VCaP (cell line): ENCODE data around the gene SEC14L5.

Experiments used
- H3K27ac ChIP-seq: fragments of 450-650 bp; 2 replicates; pipeline ENCODE4 v1.5.1; 2017
- CTCF ChIP-seq: fragments of 450-650 bp; conservative IDR thresholded peaks from 2 replicates; pipeline ENCODE4 v1.5.1; 2017; ENCODE audit warnings: mild to moderate bottlenecking, moderate library complexity

Gene SEC14L5

GRCh38 chr16:5062051-5062450, 103.9 kb downstream of the SEC14L5 start:
- TF ChIP-seq CTCF: no peak
- H3K27ac ChIP-seq: no peak overlapping the region

- no peak overlapping the region for H3K27ac ChIP-seq
- no peak for TF ChIP-seq CTCF
These were observed 104.9 kb downstream of the SEC14L5 start for GRCh38 chr16:5062790-5063765.

- TF ChIP-seq CTCF: no peak
- H3K27ac ChIP-seq: no peak overlapping the region
These were observed 106.8 kb downstream of the SEC14L5 start for GRCh38 chr16:5064915-5065314.

- H3K27ac ChIP-seq: no peak overlapping the region; the same call in 1 of the 2 replicates
- no peak for TF ChIP-seq CTCF
These were observed 107.2 kb downstream of the SEC14L5 start for GRCh38 chr16:5065326-5065725.

- TF ChIP-seq CTCF: no peak
- H3K27ac ChIP-seq: no peak within 1 kb of the TSS; the same call in 1 of the 2 replicates
These were observed 107.7 kb downstream of the SEC14L5 start, which contains the start of gene C16orf89 for GRCh38 chr16:5065813-5066212. Gene C16orf89 (minus strand): TSS chr16:5065956. CDS start chr16:5065908, 48 bp downstream.

- no peak for TF ChIP-seq CTCF
- no peak overlapping the region for H3K27ac ChIP-seq
These were observed 108.4 kb downstream of the SEC14L5 start for GRCh38 chr16:5066511-5066910.
